Natural killer cell (primary cell): Measurements from ENCODE around the gene CHST15. TPM values are rescaled to one million over a fixed set of nuclear protein-coding genes. Genes with fewer than 3 reads are reported as not detected.

ENCODE experiments used
- ATAC-seq, 3 donors: fragments of 150-1000 bp in 2 of 3; fragments of 200-7000 bp in 1 of 3; cut with Tn5 transposase; 1 replicate in 1 of 3; 2 replicates in 2 of 3; pipeline ENCODE4 v1.10.0; 2021; ENCODE audit warnings: mild to moderate bottlenecking in 2 of 3, moderate library complexity in 2 of 3
- DNase-seq, 2 donors: peaks; one replicate each; pipeline versions ENCODE4 v3.0.0 to v3.0.0-alpha.2; 2013 to 2021; ENCODE audit warnings: mixed read lengths in 1 of 2
- H3K27ac ChIP-seq: one replicate; pipeline ENCODE4 v1.5.1; 2013; ENCODE audit warnings: mild to moderate bottlenecking, low read length
- H3K27me3 ChIP-seq: one replicate; pipeline ENCODE4 v1.6.1; 2013; ENCODE audit warnings: low read length; ENCODE audit not compliant: control insufficient read depth, insufficient read depth
- H3K36me3 ChIP-seq: one replicate; pipeline ENCODE4 v1.6.1; 2013; ENCODE audit warnings: low read length; ENCODE audit not compliant: control insufficient read depth, insufficient read depth
- H3K4me1 ChIP-seq: one replicate; pipeline ENCODE4 v1.6.1; 2013; ENCODE audit warnings: low read length; ENCODE audit not compliant: control insufficient read depth, insufficient read depth
- H3K4me3 ChIP-seq: one replicate; pipeline ENCODE4 v1.5.1; 2013; ENCODE audit warnings: low read length
- H3K9me3 ChIP-seq: one replicate; pipeline ENCODE4 v1.6.1; 2013; ENCODE audit warnings: low read length; ENCODE audit not compliant: control insufficient read depth, insufficient read depth
- H3K27ac Mint-ChIP-seq, 2 donors: one replicate each; pipeline ENCODE4 v1.8.0; 2022; ENCODE audit warnings: mild to moderate bottlenecking in 2 of 2, mixed read lengths in 2 of 2, moderate library complexity in 1 of 2
- H3K27me3 Mint-ChIP-seq, 2 donors: one replicate each; pipeline ENCODE4 v1.8.0; 2022; ENCODE audit warnings: low read depth in 2 of 2, mixed read lengths in 2 of 2
- H3K36me3 Mint-ChIP-seq: one replicate; pipeline ENCODE4 v1.8.0; 2022; ENCODE audit warnings: mixed read lengths
- H3K4me1 Mint-ChIP-seq, 2 donors: one replicate each; pipeline ENCODE4 v1.8.0; 2022; ENCODE audit warnings: mixed read lengths in 2 of 2
- H3K4me3 Mint-ChIP-seq: one replicate; pipeline ENCODE4 v1.8.0; 2022; ENCODE audit warnings: mild to moderate bottlenecking, moderate library complexity, mixed read lengths
- H3K9me3 Mint-ChIP-seq, 2 donors: one replicate each; pipeline ENCODE4 v1.8.0; 2022; ENCODE audit warnings: mixed read lengths in 2 of 2
- WGBS: methylation state at CpG from one replicate; pipeline ENCODE4 v1.1.7; 2013; ENCODE audit warnings: missing lambda C conversion rate; ENCODE audit not compliant: insufficient coverage; 5-methylcytosine and 5-hydroxymethylcytosine counted together
- intact Hi-C: fragments of 100-400 bp; cut with micrococcal nuclease; formaldehyde crosslinking; loops from one replicate; pipeline ENCODE4 v1.14.2; 2022
- total RNA-seq, 4 donors: library from RNA; stranded (reverse); fragments of 120-200 nt in 1 of 4; gene quantifications; one replicate each; pipeline versions ENCODE4 v1.2.3 to v1.2.4, GENCODE V29; 2013 to 2022
- TF ChIP-seq, protein P1 (sequence below): fragments of 200-600 bp; IDR thresholded peaks from one replicate; pipeline ENCODE4 v1.8.0; 2022; ENCODE audit warnings: antibody characterized with exemption

The CHST15 gene
- total RNA-seq, 3 donors from 2014 or later (not counting 1 experiment from before 2014, with no cell fraction given): 1.9 to 11.9 (median 8.7) TPM

DNA sequence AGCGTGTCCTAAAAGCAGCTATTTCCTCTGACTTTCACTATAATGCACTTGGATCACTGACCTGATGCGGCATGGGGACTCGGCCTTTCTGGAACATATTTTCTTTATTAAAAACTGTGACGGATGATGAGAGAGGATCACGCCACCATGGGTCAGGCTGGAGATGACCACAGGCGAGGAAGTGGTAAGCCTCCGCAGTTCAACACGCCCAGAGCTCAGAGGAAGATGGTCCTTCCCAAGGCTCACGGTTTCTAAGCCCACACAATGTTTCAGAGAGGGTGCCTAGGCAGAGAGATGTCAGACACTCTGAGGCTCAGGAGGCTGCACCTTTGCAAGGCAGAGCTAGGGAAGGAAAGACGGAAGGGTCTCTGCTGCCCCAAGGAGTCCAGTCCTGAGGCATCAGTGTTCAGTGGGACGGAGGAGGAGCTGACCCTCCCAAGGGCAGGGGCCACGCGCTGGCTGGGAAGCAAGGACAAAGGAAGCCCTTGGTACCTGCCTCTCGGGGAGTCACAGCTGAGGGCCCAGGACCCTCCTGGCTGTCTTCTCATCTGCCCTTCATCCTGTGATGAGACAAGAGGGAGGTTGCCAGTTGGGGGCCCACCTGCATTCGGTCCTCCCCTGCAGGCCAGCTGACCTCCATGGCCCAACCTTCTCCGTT lies 9.5 kb downstream of the CHST15 start:
- peaks cover 6% of the 10 kb centered on the region in 2 donors for H3K27me3 Mint-ChIP-seq
- ATAC-seq (no peak), DNase-seq (no peak)
- no peak overlapping the region for H3K4me3 Mint-ChIP-seq
- 71% methylated on average over 16 of the region's 16 CpGs for WGBS
- TF ChIP-seq, protein P1, sequence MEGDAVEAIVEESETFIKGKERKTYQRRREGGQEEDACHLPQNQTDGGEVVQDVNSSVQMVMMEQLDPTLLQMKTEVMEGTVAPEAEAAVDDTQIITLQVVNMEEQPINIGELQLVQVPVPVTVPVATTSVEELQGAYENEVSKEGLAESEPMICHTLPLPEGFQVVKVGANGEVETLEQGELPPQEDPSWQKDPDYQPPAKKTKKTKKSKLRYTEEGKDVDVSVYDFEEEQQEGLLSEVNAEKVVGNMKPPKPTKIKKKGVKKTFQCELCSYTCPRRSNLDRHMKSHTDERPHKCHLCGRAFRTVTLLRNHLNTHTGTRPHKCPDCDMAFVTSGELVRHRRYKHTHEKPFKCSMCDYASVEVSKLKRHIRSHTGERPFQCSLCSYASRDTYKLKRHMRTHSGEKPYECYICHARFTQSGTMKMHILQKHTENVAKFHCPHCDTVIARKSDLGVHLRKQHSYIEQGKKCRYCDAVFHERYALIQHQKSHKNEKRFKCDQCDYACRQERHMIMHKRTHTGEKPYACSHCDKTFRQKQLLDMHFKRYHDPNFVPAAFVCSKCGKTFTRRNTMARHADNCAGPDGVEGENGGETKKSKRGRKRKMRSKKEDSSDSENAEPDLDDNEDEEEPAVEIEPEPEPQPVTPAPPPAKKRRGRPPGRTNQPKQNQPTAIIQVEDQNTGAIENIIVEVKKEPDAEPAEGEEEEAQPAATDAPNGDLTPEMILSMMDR: no peak
- Histone ChIP-seq H3K4me3 (no peak overlapping the region), H3K27me3 (no peaks in the 10 kb centered on the region), H3K27ac (no peak overlapping the region), H3K36me3 (no peaks in the 10 kb centered on the region), H3K4me1 (peaks cover 17% of the 10 kb centered on the region), H3K9me3 (no peaks in the 10 kb centered on the region)
- H3K9me3 Mint-ChIP-seq: no peaks in the 10 kb centered on the region
- peaks cover 0 to 8% of the 10 kb centered on the region in 2 donors for H3K4me1 Mint-ChIP-seq
- no peaks in the 10 kb centered on the region for H3K36me3 Mint-ChIP-seq
- intact Hi-C loops: no loop called here
- no peak overlapping the region for H3K27ac Mint-ChIP-seq

DNA sequence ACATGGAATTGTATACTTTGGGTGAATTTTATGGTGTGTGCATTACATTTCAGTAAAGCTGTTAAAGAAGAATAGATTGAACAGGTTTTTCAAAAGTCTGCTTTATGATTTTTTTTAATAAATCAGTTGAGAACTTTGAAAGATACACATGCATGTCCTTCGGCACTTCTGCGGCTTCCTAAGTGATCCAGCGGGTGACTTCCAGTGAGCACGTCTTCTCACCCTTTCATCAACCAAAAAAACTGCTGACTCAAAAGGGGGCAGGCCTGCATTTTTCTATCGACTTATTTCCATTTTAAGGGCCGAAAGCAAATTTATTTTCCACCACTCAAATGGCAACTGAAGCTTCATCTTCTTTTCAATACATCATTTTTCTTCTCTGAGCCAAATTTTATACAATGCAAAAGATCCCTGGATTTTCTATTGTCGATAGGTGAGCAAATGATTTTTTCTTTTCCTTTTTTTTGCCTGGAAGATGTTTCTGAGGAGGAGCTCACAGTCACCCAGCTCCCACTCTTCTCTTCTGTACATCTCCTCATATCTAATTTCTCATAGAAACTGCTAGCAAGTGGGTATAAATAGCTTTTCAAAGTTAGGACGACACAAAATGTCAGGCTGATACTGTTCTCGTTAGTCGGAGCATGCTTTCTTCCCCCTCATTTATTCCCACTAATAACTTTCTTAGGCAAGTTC lies 10.2 kb downstream of the CHST15 start:
- Histone ChIP-seq H3K27ac (no peak overlapping the region), H3K36me3 (no peaks in the 10 kb centered on the region), H3K9me3 (no peaks in the 10 kb centered on the region), H3K27me3 (no peaks in the 10 kb centered on the region), H3K4me1 (peaks cover 17% of the 10 kb centered on the region), H3K4me3 (no peak overlapping the region)
- TF ChIP-seq, protein P1: no peak
- Mint-ChIP-seq H3K27me3 (peaks cover 0 to under 1% of the 10 kb centered on the region in 2 donors), H3K36me3 (no peaks in the 10 kb centered on the region), H3K27ac (no peak overlapping the region), H3K4me3 (no peak overlapping the region), H3K9me3 (no peaks in the 10 kb centered on the region), H3K4me1 (peaks cover 0 to 8% of the 10 kb centered on the region in 2 donors)
- no peak for ATAC-seq
- WGBS: 92% methylated on average over 10 of the region's 10 CpGs
- intact Hi-C loops: no loop called here
- no peak for DNase-seq

DNA sequence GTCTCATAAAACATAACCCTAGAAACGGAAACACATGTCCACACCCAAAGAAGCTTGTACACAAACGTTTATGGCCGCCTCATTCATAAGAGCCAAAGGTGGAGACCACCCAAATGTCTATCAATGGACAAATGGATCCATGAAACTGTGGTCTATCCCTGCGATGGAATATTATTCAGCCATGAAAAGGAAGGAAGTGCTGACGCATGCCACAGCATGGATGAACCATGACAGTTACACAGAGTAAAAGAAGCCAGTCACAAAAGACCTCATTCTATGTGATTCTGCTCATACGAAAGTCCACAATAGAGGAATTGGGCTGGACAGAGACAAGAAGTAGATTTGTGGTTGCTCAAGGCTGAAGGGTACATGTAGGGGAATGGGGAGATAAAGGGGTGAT lies 10.8 kb downstream of the CHST15 start:
- H3K9me3 Mint-ChIP-seq: no peaks in the 10 kb centered on the region
- no peaks in the 10 kb centered on the region for H3K27me3 ChIP-seq
- H3K27me3 Mint-ChIP-seq: no peaks in the 10 kb centered on the region
- H3K36me3 ChIP-seq: no peaks in the 10 kb centered on the region
- no peak overlapping the region for H3K4me3 Mint-ChIP-seq
- intact Hi-C loops: no loop called here
- no peak overlapping the region for H3K27ac Mint-ChIP-seq
- H3K4me3 ChIP-seq: no peak overlapping the region
- H3K36me3 Mint-ChIP-seq: no peaks in the 10 kb centered on the region
- peaks cover 17% of the 10 kb centered on the region for H3K4me1 ChIP-seq
- WGBS: 92% methylated on average over 6 of the region's 6 CpGs
- peaks cover 0 to 8% of the 10 kb centered on the region in 2 donors for H3K4me1 Mint-ChIP-seq
- H3K9me3 ChIP-seq: no peaks in the 10 kb centered on the region
- TF ChIP-seq, protein P1: no peak
- no peak for DNase-seq
- no peak overlapping the region for H3K27ac ChIP-seq
- no peak for ATAC-seq
